NCI-H2107 treated with DMSO at 0.1 percent for 48 hours (cell line): ENCODE data around the gene IGF2.

Source experiments
- DNase-seq: peaks from one replicate; lab custom pipeline; 2025; ENCODE audit not compliant: unreplicated experiment; lab: John Stamatoyannopoulos, UW

IGF2 gene

GRCh38 chr11:2093575-2094353 lies 45.4 kb downstream of the IGF2 start:
- no peak for DNase-seq

- DNase-seq: peak; percentile 78
Measured at GRCh38 chr11:2092956-2093412, 46.2 kb downstream of the IGF2 start.

GRCh38 chr11:2092464-2092910 lies 46.7 kb downstream of the IGF2 start:
- DNase-seq: no peak

- no peak for DNase-seq
Measured at GRCh38 chr11:2091786-2092463, 47.3 kb downstream of the IGF2 start.

GRCh38 chr11:2091112-2091746 lies 48.0 kb downstream of the IGF2 start:
- no peak for DNase-seq

- DNase-seq: no peak
Measured at GRCh38 chr11:2090172-2091111, 48.7 kb downstream of the IGF2 start.

GRCh38 chr11:2089536-2090165 lies 49.5 kb downstream of the IGF2 start:
- no peak for DNase-seq

GRCh38 chr11:2088746-2089535 lies 50.2 kb downstream of the IGF2 start:
- no peak for DNase-seq

- DNase-seq: no peak
Measured at GRCh38 chr11:2088284-2088683, 50.9 kb downstream of the IGF2 start.

- DNase-seq: no peak
Measured at GRCh38 chr11:2086239-2087040, 52.7 kb downstream of the IGF2 start.

GRCh38 chr11:2085251-2086066 lies 53.7 kb downstream of the IGF2 start:
- no peak for DNase-seq

- DNase-seq: no peak
Measured at GRCh38 chr11:2084721-2085120, 54.5 kb downstream of the IGF2 start.
